SU-DHL-6 (cell line): ENCODE results near the gene BACE1.

Experiments used
- H2AFZ ChIP-seq: fragments of 200-600 bp; sonication (generic); 2 replicates; pipeline ENCODE4 v1.6.1; 2014; ENCODE audit warnings: low read depth, mild to moderate bottlenecking, moderate library complexity, mixed read lengths, antibody characterized with exemption, low read length; ENCODE audit not compliant: severe bottlenecking
- H3F3A ChIP-seq: fragments of 200-600 bp; shearing (Covaris generic); 2 replicates; pipeline ENCODE4 v1.6.0; 2016; ENCODE audit warnings: antibody characterized with exemption, mild to moderate bottlenecking; ENCODE audit not compliant: insufficient read depth
- H3K27ac ChIP-seq: fragments of 200-600 bp; sonication (generic); 2 replicates; pipeline ENCODE4 v1.5.1; 2016; ENCODE audit warnings: low read depth, mild to moderate bottlenecking, low read length, moderate library complexity, mixed read lengths
- H3K27me3 ChIP-seq: fragments of 200-600 bp; sonication (generic), shearing (Covaris generic); 2 replicates; pipeline ENCODE4 v1.6.0; 2014; ENCODE audit warnings: mild to moderate bottlenecking, low read length
- H3K36me3 ChIP-seq: fragments of 200-600 bp; sonication (generic); 2 replicates; pipeline ENCODE4 v1.6.1; 2014; ENCODE audit warnings: mild to moderate bottlenecking, low read length, mixed read lengths
- H3K4me2 ChIP-seq: fragments of 300-600, 200-600 bp; shearing (Covaris generic), sonication (generic); 2 replicates; pipeline ENCODE4 v1.6.0; 2014; ENCODE audit warnings: low read length, low read depth, mild to moderate bottlenecking; ENCODE audit not compliant: poor library complexity, severe bottlenecking
- H3K4me3 ChIP-seq: fragments of 200-600 bp; sonication (generic); 2 replicates; pipeline ENCODE4 v1.5.1; 2014; ENCODE audit warnings: antibody characterized with exemption, low read length, mild to moderate bottlenecking, mixed read lengths; ENCODE audit not compliant: insufficient read depth, poor library complexity, severe bottlenecking
- H3K79me2 ChIP-seq: fragments of 200-600 bp; sonication (generic); 2 replicates; pipeline ENCODE4 v1.6.1; 2014; ENCODE audit warnings: mild to moderate bottlenecking, low read length, moderate library complexity; ENCODE audit not compliant: insufficient read depth
- H3K9ac ChIP-seq: fragments of 200-600 bp; sonication (generic); 2 replicates; pipeline ENCODE4 v1.7.0; 2014; ENCODE audit warnings: mild to moderate bottlenecking, low read length
- H3K9me2 ChIP-seq: fragments of 200-600 bp; sonication (generic); replicated peaks from 2 replicates; pipeline ENCODE4 v1.6.1; 2014; ENCODE audit warnings: low read length; ENCODE audit not compliant: insufficient read depth
- H3K9me3 ChIP-seq: fragments of 200-600 bp; sonication (generic); 2 replicates; pipeline ENCODE4 v1.6.1; 2014; ENCODE audit warnings: low read length, mixed read lengths; ENCODE audit not compliant: insufficient read depth
- H4K20me1 ChIP-seq: fragments of 200-600 bp; sonication (generic); 2 replicates; pipeline ENCODE4 v1.6.1; 2014; ENCODE audit warnings: low read depth, mild to moderate bottlenecking, antibody characterized with exemption, low read length, moderate library complexity, mixed read lengths
- EZH2phosphoT487 ChIP-seq: fragments of 200-600 bp; sonication (generic), shearing (Covaris generic); conservative IDR thresholded peaks from 2 replicates; pipeline ENCODE4 v1.6.1; 2018; ENCODE audit warnings: mild to moderate bottlenecking, antibody characterized with exemption, low read length, moderate library complexity, mixed read lengths
- TF ChIP-seq, protein P1 (sequence below): fragments of 200-600 bp; sonication (generic); IDR thresholded peaks from one replicate; pipeline ENCODE4 v1.5.1; 2017; ENCODE audit warnings: antibody characterized with exemption, mild to moderate bottlenecking, low read length, moderate library complexity; ENCODE audit not compliant: insufficient read depth, poor library complexity, severe bottlenecking

The BACE1 gene

DNA sequence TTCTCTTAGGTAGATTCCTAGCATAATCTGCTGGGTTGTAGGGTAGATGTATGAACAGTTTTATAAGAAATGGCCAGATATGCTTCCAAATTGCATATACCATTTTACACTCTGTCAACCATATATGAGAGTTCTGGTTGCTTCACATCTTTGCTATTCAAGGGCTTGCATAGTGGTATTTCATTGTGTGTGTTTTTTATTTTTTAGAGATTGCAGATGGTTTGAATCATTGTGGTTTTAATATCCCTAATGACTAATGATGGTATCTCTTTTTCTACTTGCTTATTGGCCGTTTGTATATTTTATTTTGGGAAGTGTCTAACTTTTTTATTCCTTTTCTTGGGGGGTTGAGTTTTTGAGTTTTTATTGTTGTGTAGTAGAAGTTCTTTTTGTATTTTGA lies 56.6 kb downstream of the BACE1 start:
- Histone ChIP-seq H3K36me3 (no peaks in the 10 kb centered on the region), H3K27me3 (no peaks in the 10 kb centered on the region), H3K4me2 (no peak overlapping the region), H3K79me2 (no peaks in the 10 kb centered on the region), H3K9me2 (no peaks in the 10 kb centered on the region), H3K9me3 (no peaks in the 10 kb centered on the region), H3K9ac (no peak overlapping the region), H2AFZ (no peak overlapping the region), H3F3A (no peaks in the 10 kb centered on the region), H4K20me1 (no peaks in the 10 kb centered on the region), H3K4me3 (no peak overlapping the region), H3K27ac (no peak overlapping the region)
- TF ChIP-seq EZH2phosphoT487 = no peak
- TF ChIP-seq, protein P1, sequence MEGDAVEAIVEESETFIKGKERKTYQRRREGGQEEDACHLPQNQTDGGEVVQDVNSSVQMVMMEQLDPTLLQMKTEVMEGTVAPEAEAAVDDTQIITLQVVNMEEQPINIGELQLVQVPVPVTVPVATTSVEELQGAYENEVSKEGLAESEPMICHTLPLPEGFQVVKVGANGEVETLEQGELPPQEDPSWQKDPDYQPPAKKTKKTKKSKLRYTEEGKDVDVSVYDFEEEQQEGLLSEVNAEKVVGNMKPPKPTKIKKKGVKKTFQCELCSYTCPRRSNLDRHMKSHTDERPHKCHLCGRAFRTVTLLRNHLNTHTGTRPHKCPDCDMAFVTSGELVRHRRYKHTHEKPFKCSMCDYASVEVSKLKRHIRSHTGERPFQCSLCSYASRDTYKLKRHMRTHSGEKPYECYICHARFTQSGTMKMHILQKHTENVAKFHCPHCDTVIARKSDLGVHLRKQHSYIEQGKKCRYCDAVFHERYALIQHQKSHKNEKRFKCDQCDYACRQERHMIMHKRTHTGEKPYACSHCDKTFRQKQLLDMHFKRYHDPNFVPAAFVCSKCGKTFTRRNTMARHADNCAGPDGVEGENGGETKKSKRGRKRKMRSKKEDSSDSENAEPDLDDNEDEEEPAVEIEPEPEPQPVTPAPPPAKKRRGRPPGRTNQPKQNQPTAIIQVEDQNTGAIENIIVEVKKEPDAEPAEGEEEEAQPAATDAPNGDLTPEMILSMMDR = no peak

- Histone ChIP-seq H3K9ac (no peak overlapping the region), H3K27ac (no peak overlapping the region)
- TF ChIP-seq, protein P1 = no peak
- no peak for TF ChIP-seq EZH2phosphoT487
Measured at GRCh38 chr11:117258576-117258975, 57.5 kb downstream of the BACE1 start.

GRCh38 chr11:117256573-117256972 lies 59.5 kb downstream of the BACE1 start:
- no peak overlapping the region for H3K4me3 ChIP-seq
- H3F3A ChIP-seq = no peaks in the 10 kb centered on the region
- H3K27me3 ChIP-seq = no peaks in the 10 kb centered on the region
- H3K36me3 ChIP-seq = no peaks in the 10 kb centered on the region
- H3K9ac ChIP-seq = no peak overlapping the region
- H4K20me1 ChIP-seq = no peaks in the 10 kb centered on the region
- no peaks in the 10 kb centered on the region for H3K9me2 ChIP-seq
- H2AFZ ChIP-seq = no peak overlapping the region
- TF ChIP-seq, protein P1 = no peak
- TF ChIP-seq EZH2phosphoT487 = no peak
- H3K9me3 ChIP-seq = no peaks in the 10 kb centered on the region
- H3K79me2 ChIP-seq = no peaks in the 10 kb centered on the region
- H3K27ac ChIP-seq = no peak overlapping the region
- H3K4me2 ChIP-seq = no peak overlapping the region

More at GRCh38 chr11:117258576-117258975, 57.5 kb downstream of the BACE1 start:
- no peaks in the 10 kb centered on the region for H3K36me3 ChIP-seq
- H3K4me2 ChIP-seq = no peak overlapping the region
- no peaks in the 10 kb centered on the region for H3K79me2 ChIP-seq
- H4K20me1 ChIP-seq = no peaks in the 10 kb centered on the region
- H3K9me3 ChIP-seq = no peaks in the 10 kb centered on the region
- H3F3A ChIP-seq = no peaks in the 10 kb centered on the region
- no peak overlapping the region for H3K4me3 ChIP-seq
- no peaks in the 10 kb centered on the region for H3K27me3 ChIP-seq
- no peaks in the 10 kb centered on the region for H3K9me2 ChIP-seq
- H2AFZ ChIP-seq = no peak overlapping the region
